ENCODE measurements around the gene TMBIM4.

DNA sequence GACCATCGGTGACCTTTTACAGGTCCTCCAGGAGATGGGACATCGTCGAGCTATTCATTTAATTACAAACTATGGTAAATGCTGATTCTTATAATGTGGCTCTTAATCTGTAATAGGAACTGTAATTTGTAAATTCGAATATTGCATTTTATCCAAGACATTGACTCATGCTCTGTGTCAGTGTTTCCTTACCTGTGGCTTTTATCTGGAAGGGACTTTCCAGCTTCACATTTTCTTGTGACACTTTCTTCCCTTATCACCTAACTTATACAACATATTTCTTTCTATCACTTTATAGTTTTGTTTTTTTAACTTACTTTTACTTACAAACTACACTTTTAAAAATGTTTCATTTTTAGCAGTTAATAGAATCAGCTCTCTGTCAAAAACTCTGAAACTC is 34.0 kb upstream of the TMBIM4 start:
- no peak for TF ChIP-seq POLR2A (IDR thresholded peaks at IDR 0.05; ENCODE audit: low read depth, low read length)
- TF ChIP-seq POLR2AphosphoS5 (IDR thresholded peaks at IDR 0.05; ENCODE audit: low read depth, low read length) = no peak
- TF ChIP-seq TAF1 (IDR thresholded peaks at IDR 0.05; ENCODE audit: low read depth, low read length) = no peak
